ENCODE results near the gene PLEK. TPM values are rescaled to one million over a fixed set of nuclear protein-coding genes. Genes with fewer than 3 reads are reported as not detected.

Gene PLEK
- total RNA-seq, 1 donor from 2014 or later: 3.2 TPM

Other genes starting within 250 kb of the PLEK start
- gene PNO1, start 207.4 kb upstream of the PLEK start, total RNA-seq: 31.3 and 33.4 TPM in 2 replicates
- 84.2 and 85.9 TPM in 2 replicates for gene PPP3R1, start 112.8 kb upstream of the PLEK start, total RNA-seq
- gene CNRIP1, start 45.3 kb upstream of the PLEK start, total RNA-seq: not detected in 2 replicates
- gene FBXO48, start 102.0 kb downstream of the PLEK start, total RNA-seq: 1.3 and 1.4 TPM in 2 replicates
- 2.3 and 3.0 TPM in 2 replicates for gene APLF, start 102.3 kb downstream of the PLEK start, total RNA-seq

All from activated T-helper 1 cell treated with anti-CD3 and anti-CD28 coated beads, Interleukin-12 subunit alpha, Interleukin-12 subunit beta, Interleukin-2, Interleukin-4 antibody, amounts not matched to agents 30 ng/mL and 10 ng/mL and 1 ng/mL, durations not matched to agents 14 hours and 24 hours and 36 hours (primary cell).